Dedifferentiated amniotic fluid mesenchymal stem cell (primary cell): ENCODE data around the gene ARL5A.

Experiments
- DNase-seq: peaks from one replicate; pipeline ENCODE4 v3.0.0-alpha.2; 2016; ENCODE audit errors: extremely low spot score

The ARL5A gene

GRCh38 chr2:151767536-151767935 is 60.7 kb downstream of the ARL5A start:
- DNase-seq = no peak

GRCh38 chr2:151766437-151767153 is 61.6 kb downstream of the ARL5A start:
- DNase-seq = no peak

DNA sequence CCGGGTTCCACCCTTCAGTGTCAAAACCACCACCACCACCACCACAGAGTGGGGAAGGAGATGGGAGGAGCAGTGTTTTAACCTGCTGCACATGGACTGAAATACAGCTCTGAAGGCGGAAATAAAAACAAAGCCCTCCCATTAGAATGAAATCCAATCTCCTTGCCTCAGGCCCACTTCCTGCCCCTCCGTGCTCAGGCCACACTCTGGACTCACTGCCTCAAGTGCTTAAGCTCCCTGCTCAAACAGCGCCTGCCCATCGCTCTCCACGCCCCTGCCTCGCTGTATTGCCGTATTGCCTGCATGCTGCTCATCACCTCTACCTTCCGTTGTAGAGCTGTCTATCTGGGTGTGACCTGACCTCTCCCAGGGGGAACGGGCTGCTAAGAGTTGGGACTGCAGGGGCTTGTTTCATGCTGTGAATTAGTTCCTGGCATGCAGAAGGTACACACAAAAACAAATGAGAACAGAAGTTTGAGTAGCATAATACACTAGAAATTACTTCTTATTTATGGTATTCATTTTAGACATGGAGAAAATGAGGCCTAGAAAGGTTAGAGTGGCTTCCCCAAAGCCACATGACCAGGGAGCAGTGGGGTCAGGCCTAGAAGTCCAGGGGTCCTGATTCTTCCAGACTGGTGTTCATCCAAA is 62.3 kb downstream of the ARL5A start:
- no peak for DNase-seq

DNA sequence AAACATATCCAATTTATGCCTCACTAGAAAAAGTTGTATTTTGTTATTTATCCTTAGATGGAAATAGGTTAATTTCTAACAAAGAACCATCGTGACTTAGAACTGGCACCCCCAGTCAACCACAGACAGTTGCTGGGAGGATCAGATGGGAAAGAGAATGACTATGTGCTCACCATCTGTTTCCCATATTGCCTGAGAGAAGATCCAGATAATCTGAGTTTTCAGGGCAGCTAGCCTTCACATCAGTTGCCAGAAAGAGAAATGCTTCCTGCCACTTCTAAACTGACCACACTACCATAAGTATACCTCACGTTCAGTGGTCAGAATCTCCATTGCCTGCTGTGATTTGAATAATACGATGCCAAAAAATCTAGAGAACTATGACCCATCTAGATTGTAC is 65.5 kb downstream of the ARL5A start:
- DNase-seq = no peak

DNA sequence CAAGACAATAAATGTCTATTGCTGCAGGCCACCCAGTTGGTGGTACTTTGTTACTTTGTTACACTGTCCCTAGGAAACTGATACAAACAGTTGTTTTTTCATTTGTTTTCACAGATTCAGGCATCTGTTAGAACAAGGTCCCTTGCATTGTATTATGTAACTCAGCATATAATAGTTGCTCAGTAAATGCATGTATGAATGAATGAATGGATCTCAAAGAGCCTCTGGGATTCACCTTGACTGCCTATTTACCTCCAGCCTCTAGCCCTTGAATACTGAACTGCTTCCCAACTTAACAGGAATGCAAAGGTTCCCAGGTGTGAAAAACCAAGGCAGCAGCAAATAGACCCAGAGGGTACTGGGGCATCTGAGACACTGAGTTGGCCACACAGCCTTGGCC is 66.5 kb downstream of the ARL5A start:
- DNase-seq = no peak

GRCh38 chr2:151761193-151761592 is 67.0 kb downstream of the ARL5A start:
- no peak for DNase-seq

DNA sequence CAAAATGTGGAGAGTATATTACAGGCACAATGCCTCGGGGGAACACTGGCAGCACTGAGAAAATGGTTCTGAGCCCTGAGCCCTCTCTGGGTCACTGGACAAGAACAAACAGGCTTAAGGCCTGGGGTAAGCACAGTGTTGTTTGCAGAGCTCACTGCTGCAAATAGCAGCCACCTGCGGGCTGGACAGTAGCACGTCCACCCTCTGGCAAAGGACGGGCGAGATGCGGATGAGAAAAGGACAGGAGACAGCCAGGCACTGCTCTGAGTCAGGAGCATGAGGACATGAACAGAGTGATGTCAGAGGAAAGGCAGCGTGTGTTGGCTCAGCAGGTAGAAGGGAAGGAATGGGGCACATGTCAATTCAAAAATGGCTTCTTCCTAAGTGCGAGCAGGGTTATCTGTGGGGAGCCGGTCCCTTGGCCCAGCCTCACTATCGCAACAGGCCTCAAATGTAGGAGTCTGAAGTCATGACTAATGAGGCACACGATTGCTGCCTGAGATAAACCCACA is 68.0 kb downstream of the ARL5A start:
- no peak for DNase-seq

GRCh38 chr2:151758744-151759143 is 69.5 kb downstream of the ARL5A start:
- DNase-seq = no peak

DNA sequence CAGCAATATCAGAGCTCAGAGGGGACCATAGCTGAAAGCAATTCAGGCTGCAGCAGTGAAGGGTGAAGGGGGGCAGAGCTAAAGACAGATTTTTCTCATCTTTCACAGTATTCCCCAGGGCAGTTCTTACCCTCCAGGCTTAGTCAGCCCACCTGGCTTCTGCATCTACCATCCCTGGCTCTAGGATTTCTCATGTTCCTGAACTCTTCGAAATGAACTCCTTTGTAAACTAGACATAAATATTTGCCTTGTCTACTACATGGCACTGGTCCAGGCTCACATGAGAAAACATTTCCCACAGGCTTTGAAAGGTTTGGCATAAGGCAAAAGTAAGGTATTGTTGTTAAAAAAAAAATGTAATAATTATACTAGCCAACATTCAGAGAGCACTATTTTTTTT is 70.4 kb downstream of the ARL5A start:
- no peak for DNase-seq

- no peak for DNase-seq
These were observed 71.4 kb downstream of the ARL5A start for GRCh38 chr2:151756820-151757219.

- no peak for DNase-seq
These were observed 73.8 kb downstream of the ARL5A start for GRCh38 chr2:151754253-151754897.

DNA sequence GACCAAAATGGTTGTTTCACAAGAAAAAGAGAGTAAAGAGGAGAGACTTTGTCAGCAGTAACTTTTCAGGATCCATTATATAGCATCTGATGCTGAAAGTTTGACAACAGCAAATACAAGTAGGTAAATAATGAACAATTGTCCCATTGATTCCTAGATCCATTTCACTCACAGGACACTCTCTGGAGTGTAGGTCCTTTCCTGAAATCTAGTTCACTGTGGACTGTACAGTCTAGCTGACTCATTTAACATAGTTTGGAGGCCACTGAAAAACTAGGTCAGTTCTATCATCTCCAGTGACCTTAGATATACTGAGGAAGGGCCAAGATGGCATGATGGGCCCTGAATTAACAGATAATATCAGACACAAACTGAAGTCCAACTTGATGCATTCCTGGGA is 74.7 kb downstream of the ARL5A start:
- no peak for DNase-seq
